ENCODE results near the gene PEA15. TPM values are rescaled to one million over a fixed set of nuclear protein-coding genes. Genes with fewer than 3 reads are reported as not detected.

The PEA15 gene
- total RNA-seq, 1 experiment from 2014 or later: 44.0 TPM

GRCh38 chr1:160222546-160222945, 17.4 kb downstream of the PEA15 start:
- no peak overlapping the region for H2AFZ ChIP-seq (ENCODE audit: low read depth, low read length, poor library complexity, severe bottlenecking)
- ChIA-PET RAD21 (ENCODE audit: low non-redundant PET in 1 of 2, low total read pairs in 2 of 2, uncharacterized antibody in 2 of 2, unreplicated experiment in 2 of 2) (no interaction called here), POLR2A (no interaction called here), CTCF (interaction anchor here (2.4 kb wide), 1 partner anchor 29 kb away, joined by 9 read pairs; no protein-coding TSS in a partner anchor)
- no peaks in the 10 kb centered on the region for H3K79me2 ChIP-seq (ENCODE audit: insufficient read depth, low read length)
- no peaks in the 10 kb centered on the region for H3K4me1 ChIP-seq (ENCODE audit: control insufficient read depth in 1 of 2, insufficient read depth in 2 of 2, low read length in 2 of 2)
- H3K4me2 ChIP-seq (ENCODE audit: low read length): no peak overlapping the region
- no TSS peak for BruUV-seq (replicated peaks)
- H3K9me2 ChIP-seq (ENCODE audit: insufficient read depth): no peaks in the 10 kb centered on the region
- peaks cover 47 to 50% of the 10 kb centered on the region in 2 experiments for H3K36me3 ChIP-seq (ENCODE audit: control insufficient read depth in 1 of 2, insufficient read depth in 2 of 2, low read length in 2 of 2)
- H3K9ac ChIP-seq (ENCODE audit: low read length): no peak overlapping the region
- intact Hi-C loops (cut with micrococcal nuclease): no loop called here
- no peaks in the 10 kb centered on the region for H3K9me3 ChIP-seq (ENCODE audit: control insufficient read depth in 1 of 2, insufficient read depth in 1 of 2, low read depth in 1 of 2, low read length in 2 of 2)
- no peak overlapping the region for H3K4me3 ChIP-seq (replicated peaks in 1 of 2; ENCODE audit: low read depth in 1 of 2, low read length in 2 of 2)
- DNase-seq (ENCODE audit: low read depth, low spot score): no peak
- H3K27ac ChIP-seq (ENCODE audit: low read depth, low read length): no peak overlapping the region
- no peaks in the 10 kb centered on the region for H3K27me3 ChIP-seq (ENCODE audit: insufficient read depth, low read length)
- TF ChIP-seq SRF (IDR thresholded peaks at IDR 0.05; ENCODE audit: low read depth) (no peak), SP1 (IDR thresholded peaks at IDR 0.05; ENCODE audit: low read depth) (no peak), EGR1 (IDR thresholded peaks at IDR 0.05; ENCODE audit: low read depth) (no peak), CEBPB (IDR thresholded peaks at IDR 0.05; ENCODE audit: low read depth) (no peak), EZH2 (IDR thresholded peaks at IDR 0.05) (no peak), RAD21 (IDR thresholded peaks at IDR 0.05; ENCODE audit: low read depth) (no peak), TCF7L2 (IDR thresholded peaks at IDR 0.05; ENCODE audit: borderline replicate concordance, extremely low read depth, insufficient read depth, insufficient read length) (no peak), CBX3 (IDR thresholded peaks at IDR 0.05; ENCODE audit: low read depth) (no peak), CTCF (IDR thresholded peaks at IDR 0.05 in 2 of 3, conservative IDR thresholded peaks at IDR 0.05 in 1 of 3; ENCODE audit: borderline replicate concordance in 1 of 3, insufficient read depth in 1 of 3, low read depth in 2 of 3, low read length in 2 of 3) (no peak), YY1 (IDR thresholded peaks at IDR 0.05; ENCODE audit: extremely low read depth, insufficient replicate concordance, low read depth, low read length) (no peak), REST (IDR thresholded peaks at IDR 0.05; ENCODE audit: low read depth) (no peak), ELF1 (IDR thresholded peaks at IDR 0.05; ENCODE audit: borderline replicate concordance, low read depth) (no peak), POLR2A (IDR thresholded peaks at IDR 0.05; ENCODE audit: borderline replicate concordance, extremely low read depth, insufficient read depth, insufficient read length) (no peak), ZBTB33 (IDR thresholded peaks at IDR 0.05; ENCODE audit: extremely low read depth, insufficient replicate concordance, low read length) (no peak), POLR2AphosphoS5 (IDR thresholded peaks at IDR 0.05; ENCODE audit: low read depth, low read length) (no peak), FOSL1 (IDR thresholded peaks at IDR 0.05; ENCODE audit: low read depth) (no peak), SIN3A (IDR thresholded peaks at IDR 0.05; ENCODE audit: low read depth) (no peak)
- TF ChIP-seq, protein P1, sequence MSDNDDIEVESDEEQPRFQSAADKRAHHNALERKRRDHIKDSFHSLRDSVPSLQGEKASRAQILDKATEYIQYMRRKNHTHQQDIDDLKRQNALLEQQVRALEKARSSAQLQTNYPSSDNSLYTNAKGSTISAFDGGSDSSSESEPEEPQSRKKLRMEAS (IDR thresholded peaks at IDR 0.05): no peak
- TF ChIP-seq, protein P2, sequence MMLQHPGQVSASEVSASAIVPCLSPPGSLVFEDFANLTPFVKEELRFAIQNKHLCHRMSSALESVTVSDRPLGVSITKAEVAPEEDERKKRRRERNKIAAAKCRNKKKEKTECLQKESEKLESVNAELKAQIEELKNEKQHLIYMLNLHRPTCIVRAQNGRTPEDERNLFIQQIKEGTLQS (IDR thresholded peaks at IDR 0.05): no peak
- ATAC-seq: no peak
- H4K20me1 ChIP-seq (ENCODE audit: insufficient read depth): no peaks in the 10 kb centered on the region
